Ovary (tissue), 3 donors: Measurements from ENCODE around the gene GFAP.

Experiments used
- CTCF ChIP-seq, 3 donors: fragments of 450-650 bp in 2 of 3; fragments of 200-600 bp in 1 of 3; IDR thresholded peaks; one replicate each; pipeline versions ENCODE4 v1.5.1 to v1.8.0; 2016 to 2022; ENCODE audit warnings: antibody characterized with exemption in 3 of 3, mild to moderate bottlenecking in 1 of 3
- POLR2A ChIP-seq: fragments of 450-650 bp; IDR thresholded peaks from one replicate; pipeline ENCODE4 v1.6.1; 2017; ENCODE audit warnings: antibody characterized with exemption, mild to moderate bottlenecking, moderate library complexity
- donor health status: DM: no; HTN: no; CAD: no.

DNA sequence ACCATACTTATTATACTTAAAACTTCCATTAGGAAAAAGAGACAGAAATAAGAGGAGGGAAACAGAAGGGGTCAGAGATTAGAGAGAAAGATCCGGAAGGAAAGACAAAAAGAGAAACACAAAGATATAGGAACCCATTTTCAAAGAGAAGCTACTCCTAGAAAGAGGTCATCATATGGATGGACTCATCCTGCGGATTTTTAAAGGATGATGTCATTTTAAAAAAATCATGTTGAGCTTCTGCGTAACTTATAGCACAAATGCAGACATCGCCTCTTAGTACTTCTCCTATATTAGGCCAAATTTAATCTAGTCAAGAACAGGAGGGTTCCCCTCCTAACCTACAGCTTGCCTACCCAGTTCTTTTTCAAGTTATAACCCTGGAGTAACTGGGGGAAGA lies 34.2 kb downstream of the GFAP start:
- TF ChIP-seq CTCF (IDR thresholded peaks at IDR 0.05) (no peak), POLR2A (no peak)
